Measurements from ENCODE around the gene ARMC9. TPM values are rescaled to one million over a fixed set of nuclear protein-coding genes. Genes with fewer than 3 reads are reported as not detected.

Gene ARMC9
- total RNA-seq, 1 experiment from 2014 or later: 56.5 TPM

DNA sequence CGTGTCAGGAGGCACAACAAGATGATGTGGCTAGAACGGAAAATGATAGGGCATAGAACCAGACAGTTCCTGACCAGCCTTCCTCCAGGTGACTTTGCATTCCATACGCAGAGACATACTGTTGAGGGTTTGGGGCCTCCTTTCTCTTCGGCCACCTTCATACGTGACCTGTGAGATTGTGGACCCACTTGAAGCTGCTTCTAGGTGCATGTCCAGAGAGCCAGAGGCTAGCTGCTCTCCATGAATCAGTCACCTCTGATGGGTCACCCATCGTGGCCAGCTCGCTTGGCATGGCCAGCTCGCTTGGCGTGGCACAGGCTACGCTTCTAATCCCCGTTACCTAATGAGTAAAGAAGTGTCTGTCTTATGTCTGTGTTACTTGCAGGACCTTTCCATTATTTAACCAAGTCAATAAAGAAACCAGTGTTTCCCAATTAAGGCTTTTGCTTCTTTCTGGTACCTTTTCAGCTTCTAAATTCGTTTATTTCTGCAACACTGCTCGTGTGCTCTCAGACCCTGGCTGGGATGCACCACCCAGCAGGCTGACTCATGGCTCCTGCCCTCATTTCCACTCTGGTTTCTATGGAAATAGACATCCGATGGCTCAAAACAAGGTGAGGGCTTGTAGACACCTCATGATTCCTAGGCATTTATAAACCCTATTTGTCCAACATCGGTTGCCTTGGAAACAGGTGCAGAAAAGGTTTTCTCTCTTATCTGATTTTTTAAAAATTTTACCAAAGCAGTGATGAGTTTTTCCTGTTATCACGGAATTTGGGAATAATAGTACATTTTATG is 110.4 kb downstream of the ARMC9 start:
- peak; percentile 53 for DNase-seq (ENCODE audit: low spot score)

DNA sequence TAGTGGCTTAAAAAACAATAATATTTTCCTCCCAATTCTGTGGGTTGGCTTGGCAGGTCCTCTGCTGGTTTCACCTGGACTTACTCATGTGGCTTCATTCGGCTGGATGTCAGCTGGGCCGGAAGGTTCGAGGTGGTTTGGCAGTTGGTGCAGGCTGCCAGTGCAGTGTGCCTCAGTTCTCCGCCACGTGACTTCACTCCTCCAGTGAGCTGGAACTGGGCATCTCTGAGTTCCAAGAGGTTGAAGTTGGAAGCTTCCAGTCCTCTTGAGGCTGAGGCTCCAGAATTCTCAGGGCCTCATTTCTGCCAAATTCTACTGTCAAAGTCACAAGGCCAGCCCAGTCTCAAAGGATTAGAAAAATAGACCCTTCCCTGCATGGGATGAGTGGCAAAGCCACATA is 113.6 kb downstream of the ARMC9 start:
- DNase-seq (ENCODE audit: low spot score): no peak

DNA sequence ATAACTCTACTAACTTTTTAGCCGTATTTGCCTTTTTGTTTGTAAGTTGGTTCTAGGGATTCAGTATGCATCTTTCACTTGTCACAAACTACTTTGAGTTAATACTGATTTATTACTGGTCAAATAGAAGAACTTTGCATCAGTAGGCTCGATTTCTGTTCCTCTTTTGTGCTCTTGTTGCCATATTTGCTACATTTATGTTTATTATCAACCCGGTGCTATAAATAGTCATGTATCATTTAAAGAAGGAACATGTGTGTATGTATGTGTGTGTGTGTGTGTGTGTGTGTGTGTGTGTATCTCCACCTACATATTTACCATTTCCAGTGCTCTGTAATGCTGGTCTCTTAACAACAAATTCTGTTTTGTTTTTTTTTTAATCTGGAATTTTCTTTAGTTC is 117.5 kb downstream of the ARMC9 start:
- no peak for DNase-seq (ENCODE audit: low spot score)

DNA sequence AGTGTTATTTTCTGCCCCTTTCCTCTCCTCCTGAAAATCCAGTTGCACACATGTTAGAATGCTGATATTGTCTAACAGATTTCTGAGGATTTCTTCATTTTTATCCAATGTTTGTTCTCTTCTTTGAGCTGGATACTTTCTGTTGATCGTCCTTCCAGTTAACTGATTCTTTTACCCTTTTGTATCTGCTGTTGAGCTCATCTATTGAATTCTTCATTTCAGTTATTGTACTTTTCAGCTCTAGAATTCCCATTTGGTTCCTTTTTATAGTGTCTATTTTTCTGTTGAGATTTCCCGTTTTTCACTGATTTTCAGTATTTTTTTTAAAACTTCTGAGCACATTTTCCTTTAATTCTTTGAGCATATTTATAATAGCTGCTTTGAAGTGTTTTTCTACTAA is 119.1 kb downstream of the ARMC9 start:
- no peak for DNase-seq (ENCODE audit: low spot score)

DNA sequence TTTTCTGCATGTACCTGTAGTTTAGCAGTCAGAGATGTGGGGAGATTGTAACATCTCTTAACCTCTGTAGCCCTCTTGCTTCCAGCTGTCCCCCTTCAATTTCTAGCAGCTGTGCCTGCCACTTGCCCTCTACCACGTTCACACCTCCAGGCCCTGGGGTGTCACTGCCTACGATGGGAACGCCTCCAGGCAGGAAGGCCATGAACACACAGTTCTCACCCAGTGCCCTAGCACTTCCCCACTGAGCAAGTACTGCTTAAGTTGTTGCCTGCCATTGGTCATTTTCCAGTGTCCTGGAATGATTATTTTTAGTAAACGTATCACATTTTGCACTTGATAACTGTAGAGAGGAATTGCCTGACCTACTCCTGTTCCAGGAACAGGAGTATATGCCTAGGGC is 120.0 kb downstream of the ARMC9 start:
- DNase-seq (ENCODE audit: low spot score): no peak

DNA sequence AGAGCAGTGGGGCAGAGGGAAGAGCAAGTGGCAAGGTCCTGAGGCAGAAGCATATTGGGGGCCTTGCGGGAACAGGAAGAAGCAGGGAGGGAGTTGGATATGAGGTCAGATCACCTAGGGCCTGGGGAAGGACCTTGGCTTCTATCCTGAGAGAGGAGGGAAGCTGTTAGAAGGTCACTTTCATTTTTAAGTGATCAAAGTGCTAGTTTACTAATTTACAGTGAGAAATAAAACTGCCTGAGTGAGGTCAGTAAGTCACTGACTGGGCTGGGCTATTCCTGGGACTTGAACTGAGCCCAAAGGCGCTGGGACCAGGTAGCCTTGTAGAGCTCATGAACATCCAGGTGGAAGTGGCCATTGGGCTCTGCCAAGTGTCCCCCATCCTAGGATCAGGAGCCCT is 120.5 kb downstream of the ARMC9 start:
- DNase-seq (ENCODE audit: low spot score): no peak

DNA sequence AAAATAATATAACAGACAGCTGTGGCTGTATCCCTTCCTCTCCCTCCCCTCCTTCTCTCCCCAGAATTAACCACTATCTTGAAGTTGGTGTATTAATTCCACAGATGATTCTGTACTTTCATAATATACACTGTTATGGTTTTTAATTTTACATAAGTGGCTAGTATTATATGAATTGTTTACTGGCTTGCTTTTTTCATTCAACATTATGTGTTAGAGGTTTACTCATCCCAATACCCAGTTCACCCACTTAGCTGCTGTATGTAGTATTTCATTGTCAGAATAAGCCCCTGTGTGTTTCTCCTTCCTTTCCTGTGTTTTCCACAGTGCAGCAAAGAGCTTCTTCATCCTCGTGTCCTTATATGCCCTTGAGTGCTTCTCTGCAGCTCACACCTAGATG is 121.4 kb downstream of the ARMC9 start:
- DNase-seq (ENCODE audit: low spot score): no peak

DNA sequence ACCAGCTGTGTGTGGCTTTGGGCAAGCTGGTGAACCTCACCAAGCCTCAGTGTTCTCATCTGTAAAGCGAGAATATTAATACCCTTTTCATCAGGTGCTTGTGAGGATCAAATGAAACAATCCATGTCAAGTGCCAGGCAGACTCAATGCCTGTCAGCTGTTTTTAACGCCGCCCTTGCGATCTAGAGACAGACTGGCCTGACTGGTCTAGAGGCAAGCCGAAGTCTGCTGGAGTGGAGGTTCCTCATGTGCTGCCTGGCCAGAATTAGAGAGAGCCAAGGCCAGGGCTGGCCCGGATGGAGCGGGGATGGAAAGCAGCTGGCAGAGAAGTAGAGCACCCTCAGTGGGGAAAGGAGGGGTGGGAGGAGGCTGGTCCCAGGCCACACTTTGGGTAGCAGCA is 122.6 kb downstream of the ARMC9 start:
- no peak for DNase-seq (ENCODE audit: low spot score)

DNA sequence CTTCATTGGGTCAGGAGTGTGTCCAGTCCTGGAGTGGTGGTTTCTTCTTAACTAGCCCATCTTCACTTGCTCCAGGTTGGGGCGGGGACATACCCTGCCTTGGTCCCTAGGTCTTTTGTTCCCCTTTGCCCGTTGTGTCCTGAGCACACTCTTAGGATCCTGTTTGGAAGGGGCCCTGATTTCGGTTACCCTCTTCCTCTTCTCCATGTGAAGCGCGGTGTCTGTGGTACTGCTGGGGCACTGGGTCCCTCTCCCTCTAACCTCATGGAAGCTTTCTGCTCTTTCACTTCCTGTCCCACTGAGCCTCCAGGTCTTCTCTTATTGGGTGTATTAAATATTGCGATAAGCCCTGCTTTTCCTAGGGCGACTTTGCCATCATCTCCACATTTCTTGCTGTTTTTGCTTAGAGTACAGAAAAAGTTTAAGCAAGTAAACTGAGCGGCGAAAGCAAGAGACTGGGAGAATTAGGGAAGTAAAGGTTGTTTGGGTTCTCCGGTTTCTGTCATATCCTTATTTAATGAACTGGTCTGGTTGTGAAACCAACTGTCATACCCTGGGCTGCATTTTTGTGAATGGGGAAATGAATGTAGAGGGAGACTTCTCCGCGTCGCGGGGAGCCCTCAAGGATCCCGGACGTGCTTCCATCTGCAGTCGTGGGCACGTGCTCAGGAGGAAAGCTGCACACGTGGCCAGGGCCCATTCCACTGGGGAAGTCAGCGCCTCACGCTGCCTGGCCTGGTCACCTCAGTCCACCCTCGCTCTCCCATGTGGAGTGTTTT is 123.3 kb downstream of the ARMC9 start:
- no peak for DNase-seq (ENCODE audit: low spot score)

DNA sequence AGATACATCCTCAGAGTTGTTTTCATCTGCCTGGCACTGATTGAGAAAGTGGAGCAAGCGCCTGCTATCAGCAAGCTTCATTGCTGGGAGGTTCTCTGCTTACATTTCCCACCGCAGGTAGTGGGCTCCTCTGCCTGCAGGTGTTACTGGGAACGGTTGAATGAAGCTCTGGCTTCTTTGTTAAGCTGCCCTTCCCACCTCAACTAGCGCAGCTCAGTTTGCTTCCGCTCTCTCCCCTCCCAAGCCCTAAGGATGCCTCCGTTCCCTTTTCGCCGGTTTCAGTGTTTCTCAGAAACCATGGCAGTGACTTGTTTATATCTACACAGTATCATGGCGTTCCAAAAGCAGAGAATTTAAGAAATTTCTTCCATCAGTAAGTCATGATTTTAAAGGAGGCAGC is 124.9 kb downstream of the ARMC9 start:
- DNase-seq (ENCODE audit: low spot score): no peak

DNA sequence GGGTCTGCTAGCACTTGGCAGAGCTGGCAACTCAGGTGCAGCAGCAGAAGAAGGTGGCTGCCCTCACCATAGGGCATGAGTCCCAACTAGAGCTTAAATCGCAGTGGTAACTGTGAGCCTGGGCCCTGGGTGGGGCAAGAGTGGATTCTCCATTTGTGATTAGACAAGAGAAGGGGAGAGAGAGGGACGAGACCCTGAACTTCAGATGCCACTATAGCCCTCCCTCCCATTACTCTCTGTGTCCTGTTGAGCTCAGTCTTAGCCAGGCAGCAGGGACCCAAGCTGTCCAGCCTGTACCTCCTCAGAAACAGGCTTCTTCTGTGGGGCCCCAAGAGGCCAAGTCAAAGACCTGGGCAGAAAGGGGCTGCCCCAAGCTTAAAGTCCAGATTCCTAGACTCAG is 127.4 kb downstream of the ARMC9 start:
- DNase-seq (ENCODE audit: low spot score): no peak

DNA sequence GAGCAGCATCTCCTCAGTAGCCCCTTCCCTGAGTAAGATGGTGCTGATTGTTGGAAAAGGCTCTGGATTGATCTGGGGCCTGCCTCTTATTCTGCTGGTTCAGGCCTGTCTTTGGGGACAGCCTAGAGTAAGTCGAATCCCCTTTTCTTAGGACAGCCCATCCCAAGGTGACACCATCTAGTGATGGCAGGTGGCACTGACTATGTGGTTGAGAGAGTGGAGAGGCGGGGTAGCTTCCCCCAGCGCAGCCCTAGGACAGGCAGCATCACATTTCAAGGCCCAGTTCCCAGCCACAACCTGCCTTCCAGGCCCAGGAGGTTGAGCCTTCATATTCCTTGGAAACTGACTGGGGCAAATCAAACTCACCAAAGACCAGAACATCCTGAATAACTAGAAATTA is 128.0 kb downstream of the ARMC9 start:
- DNase-seq (ENCODE audit: low spot score): no peak

DNA sequence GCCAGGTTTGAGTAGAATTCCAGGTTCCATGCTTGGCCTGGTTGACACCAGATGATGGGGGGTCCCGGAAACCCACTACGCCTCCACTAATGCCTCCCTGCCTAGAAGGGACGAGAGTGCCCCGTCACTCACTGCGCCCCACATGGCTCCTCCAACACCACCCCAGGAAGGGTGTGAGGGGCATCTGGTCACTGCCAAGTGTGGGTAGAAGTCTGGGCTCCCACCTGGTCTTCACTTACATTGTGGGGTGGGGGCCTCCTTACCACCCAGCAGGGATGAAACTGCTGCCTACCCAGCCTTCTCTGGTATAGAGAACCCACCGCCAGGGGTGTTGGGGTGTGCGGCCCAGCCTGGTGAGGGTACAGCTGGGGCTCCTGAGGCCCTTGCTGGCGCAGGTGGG is 131.9 kb downstream of the ARMC9 start:
- no peak for DNase-seq (ENCODE audit: low spot score)

DNA sequence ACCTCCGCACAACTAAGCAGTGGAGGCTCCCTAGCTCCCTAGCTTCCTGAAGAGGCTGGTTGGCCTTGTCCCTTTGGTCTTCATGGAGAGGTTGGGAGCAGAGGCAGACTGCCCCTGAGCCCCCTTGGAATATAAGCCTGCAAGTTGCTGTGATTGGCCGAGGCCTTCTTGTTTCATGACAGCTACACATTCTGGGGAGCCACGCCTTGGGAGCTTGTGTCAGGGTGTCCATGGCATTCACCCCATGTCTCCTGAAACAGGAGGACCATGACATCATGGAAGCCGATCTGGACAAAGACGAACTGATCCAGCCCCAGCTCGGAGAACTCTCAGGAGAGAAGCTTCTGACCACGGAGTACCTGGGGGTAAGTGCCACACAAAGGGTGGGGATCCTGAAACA is 133.1 kb downstream of the ARMC9 start:
- no peak for DNase-seq (ENCODE audit: low spot score)

DNA sequence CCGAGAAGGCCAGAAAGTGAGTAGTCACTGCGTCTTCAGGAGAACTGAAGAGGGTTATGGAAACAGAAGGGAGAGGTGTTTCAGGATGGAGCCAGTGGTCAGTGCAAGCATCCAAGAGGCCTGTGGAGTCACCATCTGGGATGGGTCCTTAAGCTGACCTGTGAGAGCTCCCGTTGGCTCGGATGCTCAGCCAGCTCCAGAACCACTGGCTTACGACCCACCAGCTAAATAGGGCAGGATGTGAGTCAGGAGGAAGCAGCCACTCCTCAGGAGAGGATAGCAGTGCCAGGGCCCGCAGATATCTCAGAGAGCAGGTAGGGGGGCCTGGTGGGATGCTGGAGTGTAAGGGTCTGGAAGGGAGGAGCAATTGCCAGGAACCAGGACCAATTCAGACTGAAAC is 134.0 kb downstream of the ARMC9 start:
- DNase-seq (ENCODE audit: low spot score): peak; percentile 69

DNA sequence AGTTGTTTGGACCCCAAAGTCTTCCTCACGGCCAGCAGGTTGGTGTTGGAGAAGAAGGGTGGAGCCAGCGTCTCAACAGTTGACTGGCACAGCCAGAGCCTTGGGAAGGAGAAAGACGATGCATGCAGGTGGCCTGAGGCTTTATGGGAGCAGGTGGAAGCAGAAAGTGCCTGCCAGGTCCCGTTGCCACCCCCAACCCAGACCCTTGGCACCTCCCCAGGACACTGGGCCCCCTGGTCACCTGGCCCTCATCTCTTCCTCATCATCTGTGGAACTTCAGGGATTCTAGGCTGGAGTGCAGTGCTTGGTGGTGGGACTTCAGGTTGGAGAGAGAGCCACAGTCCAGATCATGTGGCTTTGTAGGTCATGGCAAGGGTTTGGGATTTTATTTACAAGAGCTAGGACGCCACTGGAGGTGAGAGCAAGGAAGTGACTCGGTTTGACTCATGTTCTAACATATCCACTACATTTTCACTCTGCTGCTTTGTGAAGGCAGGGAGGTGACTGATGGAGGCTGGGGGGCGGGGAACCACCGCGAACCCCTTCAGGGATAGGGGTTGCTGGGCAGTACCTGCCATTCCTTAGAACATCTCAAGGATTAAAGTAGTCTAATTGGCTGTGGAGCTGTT is 134.6 kb downstream of the ARMC9 start:
- no peak for DNase-seq (ENCODE audit: low spot score)

DNA sequence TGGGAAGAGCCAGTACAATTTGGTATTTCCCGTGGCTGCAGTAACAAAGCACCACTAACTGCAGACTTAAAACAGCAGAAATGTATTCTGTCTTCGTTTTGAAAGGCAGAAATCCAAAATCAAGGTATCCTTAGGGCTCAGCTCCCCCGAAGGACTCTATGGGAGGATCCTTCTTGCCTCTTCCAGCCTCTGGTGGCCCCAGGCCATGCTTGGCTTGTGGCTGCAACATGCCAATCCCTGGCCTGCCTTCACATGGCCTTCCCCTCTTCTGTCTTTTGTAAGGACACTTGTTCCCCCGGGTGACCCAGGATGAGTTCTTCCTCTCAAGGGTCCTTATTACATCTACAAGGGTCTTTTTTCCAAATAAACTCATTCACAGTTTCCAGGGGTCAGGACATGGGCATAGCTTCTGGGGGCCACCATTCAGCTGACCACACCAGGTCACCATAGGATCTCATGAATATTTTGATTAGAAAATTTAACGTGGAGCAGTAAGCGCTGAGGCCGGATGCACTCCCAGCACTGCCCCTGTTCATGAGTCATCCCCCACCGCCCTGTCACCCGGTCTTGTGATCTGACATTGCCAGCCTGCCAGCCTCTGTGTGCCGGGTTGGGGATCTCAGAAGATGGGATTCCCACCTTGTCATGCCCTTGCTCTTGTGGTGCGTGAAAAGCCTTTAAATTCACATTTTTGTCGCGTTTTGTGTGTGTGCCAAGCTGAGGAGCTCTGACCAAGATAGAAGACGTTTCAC is 135.9 kb downstream of the ARMC9 start:
- DNase-seq (ENCODE audit: low spot score): peak; percentile 91

DNA sequence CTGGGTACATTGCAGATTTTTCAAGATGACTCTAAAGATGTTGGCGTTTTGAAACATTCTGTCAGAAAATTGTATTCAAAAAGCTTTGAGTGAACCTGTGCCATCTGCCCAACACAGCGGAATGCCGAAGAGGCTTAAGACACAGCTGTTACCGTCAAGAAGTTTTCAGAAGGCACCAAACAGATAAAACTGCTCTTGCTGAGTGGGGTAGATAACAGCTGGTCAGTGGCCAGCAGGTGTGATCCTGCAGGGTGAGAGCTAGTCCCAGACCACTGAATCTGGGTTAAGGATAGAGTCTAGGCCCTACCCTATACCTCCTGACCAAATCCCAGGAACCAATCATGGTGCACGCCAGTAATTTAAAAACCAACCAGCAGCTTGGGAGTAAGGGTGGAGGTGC is 136.6 kb downstream of the ARMC9 start:
- DNase-seq (ENCODE audit: low spot score): no peak

DNA sequence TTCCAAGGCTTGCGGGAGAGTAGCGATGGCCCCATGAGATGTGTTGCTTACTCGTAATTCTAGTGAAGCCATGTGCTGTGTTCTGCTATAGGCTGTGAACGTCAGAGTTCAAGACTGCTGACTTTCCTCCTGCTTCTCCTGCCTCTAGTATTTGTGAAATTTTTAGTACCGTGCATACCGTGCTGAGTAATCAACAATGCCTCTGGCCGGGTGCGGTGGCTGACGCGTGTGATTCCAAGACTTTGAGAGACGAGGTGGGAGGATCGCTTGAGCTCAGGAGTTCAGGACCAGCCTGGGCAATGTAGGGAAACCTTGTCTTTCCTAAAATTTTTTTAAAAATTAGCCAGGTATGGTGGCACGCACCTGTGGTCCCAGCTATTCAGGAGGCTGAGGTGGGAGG is 137.2 kb downstream of the ARMC9 start:
- DNase-seq (ENCODE audit: low spot score): no peak

DNA sequence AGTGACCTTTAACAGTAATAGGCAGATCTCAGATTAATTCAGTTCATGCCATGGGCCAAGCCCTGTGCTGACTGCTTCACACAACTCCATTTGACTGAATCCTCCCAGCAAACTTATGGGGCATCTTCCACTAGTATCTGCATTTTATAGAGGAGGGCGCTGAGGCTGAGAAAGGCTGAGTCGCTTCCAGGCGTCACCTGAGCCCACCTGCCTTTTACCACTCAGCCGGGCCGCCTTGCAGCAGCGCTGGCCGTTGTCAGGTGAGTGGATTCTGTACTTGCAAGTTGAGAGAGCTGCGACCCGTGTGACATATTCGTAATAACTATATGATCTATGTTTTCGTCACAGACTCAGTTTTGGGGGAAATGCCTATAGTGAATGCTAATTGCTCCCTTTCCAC is 137.8 kb downstream of the ARMC9 start:
- DNase-seq (ENCODE audit: low spot score): no peak

DNA sequence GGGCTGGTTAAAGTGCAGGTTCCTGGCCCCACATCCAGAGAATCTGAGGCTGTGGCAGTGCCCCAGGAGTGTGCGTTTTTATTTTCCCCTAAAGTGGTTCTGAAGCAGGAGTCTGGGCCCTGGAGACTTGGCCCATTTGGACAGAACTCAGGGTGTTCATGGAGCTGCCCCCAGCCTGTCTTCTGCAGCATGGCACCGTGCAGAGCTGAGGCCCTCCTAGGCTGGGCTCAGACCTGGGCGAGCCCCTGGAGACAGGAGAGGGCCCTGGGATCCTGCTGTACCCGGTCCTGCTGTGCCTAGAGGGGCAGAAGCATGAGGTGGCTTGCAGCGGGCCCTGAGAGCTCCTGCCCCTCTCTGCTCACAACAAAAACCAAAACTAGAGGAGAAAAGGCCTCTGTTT is 138.3 kb downstream of the ARMC9 start:
- DNase-seq (ENCODE audit: low spot score): no peak
